K562 (cell line): ENCODE measurements around the gene TGFB2. TPM values are rescaled to one million over a fixed set of nuclear protein-coding genes. Genes with fewer than 3 reads are reported as not detected.

Experiments used
- ARHGAP35 ChIP-seq: fragments of 450-650 bp; IDR thresholded peaks from 2 replicates; pipeline ENCODE4 v1.6.1; 2018; ENCODE audit not compliant: partially characterized antibody
- CUX1 ChIP-seq: fragments of 200-800 bp; sonication (Bioruptor generic); IDR thresholded peaks from 2 replicates; pipeline ENCODE4 v1.6.1; 2016; ENCODE audit warnings: missing genetic modification characterization, missing compliant biosample characterization
- EGR1 ChIP-seq: fragments of 450-650 bp; conservative IDR thresholded peaks from 2 replicates; pipeline ENCODE4 v1.6.1; 2017; ENCODE audit warnings: mild to moderate bottlenecking
- EZH2 ChIP-seq: IDR thresholded peaks from 2 replicates; pipeline ENCODE4 v1.6.1; 2012; ENCODE audit warnings: low read depth, mild to moderate bottlenecking, inconsistent platforms, low read length, borderline replicate concordance
- MCM5 ChIP-seq: fragments of 450-650 bp; IDR thresholded peaks from 2 replicates; pipeline ENCODE4 v1.6.1; 2016; ENCODE audit warnings: low read depth
- NCOR1 ChIP-seq: fragments of 450-650 bp; IDR thresholded peaks from 2 replicates; pipeline ENCODE4 v1.6.1; 2016; ENCODE audit warnings: mild to moderate bottlenecking, moderate library complexity
- SIN3B ChIP-seq: fragments of 450-650 bp; IDR thresholded peaks from 2 replicates; pipeline ENCODE4 v1.6.1; 2017; ENCODE audit warnings: low read depth, mild to moderate bottlenecking, moderate library complexity
- VEZF1 ChIP-seq: fragments of 200-800 bp; sonication (Bioruptor generic); IDR thresholded peaks from 2 replicates; pipeline ENCODE4 v1.6.1; 2017; ENCODE audit warnings: missing genetic modification characterization, missing compliant biosample characterization
- ZNF23 ChIP-seq: fragments of 250-450 bp; sonication (Bioruptor Pico); IDR thresholded peaks from 2 replicates; pipeline ENCODE4 v1.4.0; 2020; ENCODE audit warnings: mild to moderate bottlenecking
- ZNF586 ChIP-seq: fragments of 450-650 bp; formaldehyde crosslinking; conservative IDR thresholded peaks from 2 replicates; pipeline ENCODE4 v1.4.0; 2020; ENCODE audit warnings: mild to moderate bottlenecking, moderate library complexity
- ZNF764 ChIP-seq: fragments of 250-450 bp; sonication (Bioruptor Pico); IDR thresholded peaks from 2 replicates; pipeline ENCODE4 v1.4.0; 2020; ENCODE audit warnings: low read depth, mild to moderate bottlenecking, moderate library complexity
- polyA plus RNA-seq, 8 experiments: library from polyadenylated mRNA; depleted of rRNA in 4 of 8; stranded (reverse) in 5 of 8; unstranded in 3 of 8; fragments of >200 nt; fragmentation: Nextera tagmentation in 2 of 8; fragmentation: Illumina TruSeq in 1 of 8; extraction: Ambion mirVana in 2 of 8; extraction: Trizol in 1 of 8; gene quantifications; 2 replicates each; pipeline versions ENCODE4 v1.2.1 to v1.2.3, GENCODE V29; 2011 to 2014; ENCODE audit warnings: inconsistent platforms in 1 of 8, missing spikeins in 1 of 8
- total RNA-seq, 7 experiments: library from RNA; depleted of rRNA in 6 of 7; stranded (reverse); fragments of >200 nt in 6 of 7; fragmentation: Illumina TruSeq in 2 of 7; extraction: Trizol in 2 of 7; gene quantifications; 2 replicates each; pipeline versions ENCODE4 v1.2.1 to v1.2.3, GENCODE V29; 2011 to 2021; ENCODE audit warnings: low replicate concordance in 1 of 7
- TF ChIP-seq, protein P1 (sequence below): fragments of 250-450 bp; sonication (Bioruptor Pico); IDR thresholded peaks from 2 replicates; pipeline ENCODE4 v1.9.0; 2021; ENCODE audit warnings: mild to moderate bottlenecking, inconsistent platforms
- TF ChIP-seq, protein P2 (sequence below): sonication (generic); formaldehyde crosslinking; IDR thresholded peaks from 2 replicates; pipeline ENCODE4 v1.8.1; 2023; ENCODE audit warnings: mild to moderate bottlenecking, missing genetic modification reagents, moderate library complexity

The TGFB2 gene
- total and polyA plus RNA-seq, 9 of the 15 experiments (the other 6 are each of a cell fraction or from before 2014, with no cell fraction given), result 0.03 to 0.41 (median 0.11) TPM; not detected in 3

GRCh38 chr1:218304281-218305039 is 40.7 kb upstream of the TGFB2 start (continued):
- TF ChIP-seq, protein P1, sequence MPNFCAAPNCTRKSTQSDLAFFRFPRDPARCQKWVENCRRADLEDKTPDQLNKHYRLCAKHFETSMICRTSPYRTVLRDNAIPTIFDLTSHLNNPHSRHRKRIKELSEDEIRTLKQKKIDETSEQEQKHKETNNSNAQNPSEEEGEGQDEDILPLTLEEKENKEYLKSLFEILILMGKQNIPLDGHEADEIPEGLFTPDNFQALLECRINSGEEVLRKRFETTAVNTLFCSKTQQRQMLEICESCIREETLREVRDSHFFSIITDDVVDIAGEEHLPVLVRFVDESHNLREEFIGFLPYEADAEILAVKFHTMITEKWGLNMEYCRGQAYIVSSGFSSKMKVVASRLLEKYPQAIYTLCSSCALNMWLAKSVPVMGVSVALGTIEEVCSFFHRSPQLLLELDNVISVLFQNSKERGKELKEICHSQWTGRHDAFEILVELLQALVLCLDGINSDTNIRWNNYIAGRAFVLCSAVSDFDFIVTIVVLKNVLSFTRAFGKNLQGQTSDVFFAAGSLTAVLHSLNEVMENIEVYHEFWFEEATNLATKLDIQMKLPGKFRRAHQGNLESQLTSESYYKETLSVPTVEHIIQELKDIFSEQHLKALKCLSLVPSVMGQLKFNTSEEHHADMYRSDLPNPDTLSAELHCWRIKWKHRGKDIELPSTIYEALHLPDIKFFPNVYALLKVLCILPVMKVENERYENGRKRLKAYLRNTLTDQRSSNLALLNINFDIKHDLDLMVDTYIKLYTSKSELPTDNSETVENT (CRISPR knock-in tag), result no peak
- peak; percentile 86 for TF ChIP-seq NCOR1
- TF ChIP-seq, protein P2, sequence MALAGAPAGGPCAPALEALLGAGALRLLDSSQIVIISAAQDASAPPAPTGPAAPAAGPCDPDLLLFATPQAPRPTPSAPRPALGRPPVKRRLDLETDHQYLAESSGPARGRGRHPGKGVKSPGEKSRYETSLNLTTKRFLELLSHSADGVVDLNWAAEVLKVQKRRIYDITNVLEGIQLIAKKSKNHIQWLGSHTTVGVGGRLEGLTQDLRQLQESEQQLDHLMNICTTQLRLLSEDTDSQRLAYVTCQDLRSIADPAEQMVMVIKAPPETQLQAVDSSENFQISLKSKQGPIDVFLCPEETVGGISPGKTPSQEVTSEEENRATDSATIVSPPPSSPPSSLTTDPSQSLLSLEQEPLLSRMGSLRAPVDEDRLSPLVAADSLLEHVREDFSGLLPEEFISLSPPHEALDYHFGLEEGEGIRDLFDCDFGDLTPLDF (CRISPR knock-in tag), result no peak
- TF ChIP-seq MCM5, result no peak
- TF ChIP-seq ZNF586, result peak; percentile 44; the same call in 1 of the 2 replicates
- TF ChIP-seq ZNF764, result no peak
- TF ChIP-seq CUX1, result no peak
- TF ChIP-seq EGR1, result no peak
- peak; percentile 53; the same call in 1 of the 2 replicates for TF ChIP-seq VEZF1 (CRISPR knock-in tag)
- TF ChIP-seq SIN3B, result no peak
- TF ChIP-seq ZNF23 (CRISPR knock-in tag), result no peak
- no peak for TF ChIP-seq ARHGAP35
- TF ChIP-seq EZH2, result no peak
